Right cardiac atrium (tissue), 5 donors: Measurements from ENCODE around the gene KRTAP4-3. TPM values are rescaled to one million over a fixed set of nuclear protein-coding genes. Genes with fewer than 3 reads are reported as not detected.

Experiments used
- polyA plus RNA-seq: library from polyadenylated mRNA; stranded (reverse); fragments of 200-250 nt; gene quantifications from one replicate; pipeline ENCODE4 v1.2.3, GENCODE V29; 2013
- total RNA-seq, 4 donors: library from RNA; stranded (reverse); fragmentation: NEBNext Ultra II Directional; extraction: Animal tissue kit (Norgen Biotek cat#: 25700); gene quantifications; one replicate each; pipeline ENCODE4 v1.2.1, GENCODE V29; 2021
- donor health status: healthy with polysubstance abuse.
- donor health status: DM: no; HTN: yes; CAD: no.
- donor health status: DM: no; HTN: no; CAD: no.
- donor health status: DM: no; HTN: yes; CAD: no; lungs with severe emphysema.
- donor health status: DM: yes; HTN: yes; CAD: no.

Gene KRTAP4-3
- total and polyA plus RNA-seq, 5 donors, result not detected

Other genes starting within 250 kb of the KRTAP4-3 start
Only the 30 nearest of the 40 such genes appear.
- not detected for gene KRTAP1-5, start 141.0 kb downstream of the KRTAP4-3 start, total RNA-seq
- gene KRTAP1-5, start 141.0 kb downstream of the KRTAP4-3 start, polyA plus RNA-seq, result not detected
- not detected for gene KRTAP1-4, start 138.0 kb downstream of the KRTAP4-3 start, total RNA-seq
- not detected for gene KRTAP1-4, start 138.0 kb downstream of the KRTAP4-3 start, polyA plus RNA-seq
- not detected for gene KRTAP1-3, start 133.3 kb downstream of the KRTAP4-3 start, total RNA-seq
- gene KRTAP1-3, start 133.3 kb downstream of the KRTAP4-3 start, polyA plus RNA-seq, result not detected
- gene KRTAP1-1, start 126.8 kb downstream of the KRTAP4-3 start, total RNA-seq, result not detected
- gene KRTAP1-1, start 126.8 kb downstream of the KRTAP4-3 start, polyA plus RNA-seq, result not detected
- not detected for gene KRTAP2-1, start 120.9 kb downstream of the KRTAP4-3 start, total RNA-seq
- not detected for gene KRTAP2-1, start 120.9 kb downstream of the KRTAP4-3 start, polyA plus RNA-seq
- not detected for gene KRTAP2-2, start 113.0 kb downstream of the KRTAP4-3 start, total RNA-seq
- gene KRTAP2-2, start 113.0 kb downstream of the KRTAP4-3 start, polyA plus RNA-seq, result not detected
- gene KRTAP2-3, start 108.1 kb downstream of the KRTAP4-3 start, total RNA-seq, result not detected
- gene KRTAP2-3, start 108.1 kb downstream of the KRTAP4-3 start, polyA plus RNA-seq, result not detected
- gene KRTAP2-4, start 102.3 kb downstream of the KRTAP4-3 start, total RNA-seq, result not detected
- not detected for gene KRTAP2-4, start 102.3 kb downstream of the KRTAP4-3 start, polyA plus RNA-seq
- not detected for gene KRTAP4-7, start 84.1 kb downstream of the KRTAP4-3 start, total RNA-seq
- not detected for gene KRTAP4-7, start 84.1 kb downstream of the KRTAP4-3 start, polyA plus RNA-seq
- gene KRTAP4-8, start 70.1 kb downstream of the KRTAP4-3 start, total RNA-seq, result not detected
- not detected for gene KRTAP4-8, start 70.1 kb downstream of the KRTAP4-3 start, polyA plus RNA-seq
- gene KRTAP4-16, start 66.0 kb downstream of the KRTAP4-3 start, total RNA-seq, result not detected
- not detected for gene KRTAP4-16, start 66.0 kb downstream of the KRTAP4-3 start, polyA plus RNA-seq
- gene KRTAP4-9, start 62.8 kb downstream of the KRTAP4-3 start, total RNA-seq, result not detected
- gene KRTAP4-9, start 62.8 kb downstream of the KRTAP4-3 start, polyA plus RNA-seq, result not detected
- not detected for gene KRTAP4-11, start 49.8 kb downstream of the KRTAP4-3 start, total RNA-seq
- gene KRTAP4-11, start 49.8 kb downstream of the KRTAP4-3 start, polyA plus RNA-seq, result not detected
- not detected for gene KRTAP4-12, start 44.0 kb downstream of the KRTAP4-3 start, total RNA-seq
- gene KRTAP4-12, start 44.0 kb downstream of the KRTAP4-3 start, polyA plus RNA-seq, result not detected
- not detected for gene KRTAP4-6, start 27.7 kb downstream of the KRTAP4-3 start, total RNA-seq
- gene KRTAP4-6, start 27.7 kb downstream of the KRTAP4-3 start, polyA plus RNA-seq, result not detected
- gene KRTAP4-5, start 18.4 kb downstream of the KRTAP4-3 start, total RNA-seq, result not detected
- not detected for gene KRTAP4-5, start 18.4 kb downstream of the KRTAP4-3 start, polyA plus RNA-seq
- gene KRTAP4-4, start 7.5 kb downstream of the KRTAP4-3 start, total RNA-seq, result not detected
- gene KRTAP4-4, start 7.5 kb downstream of the KRTAP4-3 start, polyA plus RNA-seq, result not detected
- not detected for gene KRTAP4-2, start 10.0 kb upstream of the KRTAP4-3 start, total RNA-seq
- not detected for gene KRTAP4-2, start 10.0 kb upstream of the KRTAP4-3 start, polyA plus RNA-seq
- not detected for gene KRTAP4-1, start 16.7 kb upstream of the KRTAP4-3 start, total RNA-seq
- gene KRTAP4-1, start 16.7 kb upstream of the KRTAP4-3 start, polyA plus RNA-seq, result not detected
- gene KRTAP9-1, start 21.7 kb upstream of the KRTAP4-3 start, total RNA-seq, result not detected
- not detected for gene KRTAP9-1, start 21.7 kb upstream of the KRTAP4-3 start, polyA plus RNA-seq
- gene KRTAP9-2, start 58.4 kb upstream of the KRTAP4-3 start, total RNA-seq, result not detected
- not detected for gene KRTAP9-2, start 58.4 kb upstream of the KRTAP4-3 start, polyA plus RNA-seq
- gene KRTAP9-3, start 64.2 kb upstream of the KRTAP4-3 start, total RNA-seq, result not detected
- gene KRTAP9-3, start 64.2 kb upstream of the KRTAP4-3 start, polyA plus RNA-seq, result not detected
- not detected for gene KRTAP9-8, start 69.8 kb upstream of the KRTAP4-3 start, total RNA-seq
- gene KRTAP9-8, start 69.8 kb upstream of the KRTAP4-3 start, polyA plus RNA-seq, result not detected
- not detected for gene KRTAP9-4, start 81.5 kb upstream of the KRTAP4-3 start, total RNA-seq
- not detected for gene KRTAP9-4, start 81.5 kb upstream of the KRTAP4-3 start, polyA plus RNA-seq
- gene KRTAP9-9, start 87.2 kb upstream of the KRTAP4-3 start, total RNA-seq, result not detected
- gene KRTAP9-9, start 87.2 kb upstream of the KRTAP4-3 start, polyA plus RNA-seq, result not detected
- gene KRTAP9-6, start 97.2 kb upstream of the KRTAP4-3 start, total RNA-seq, result not detected
- gene KRTAP9-6, start 97.2 kb upstream of the KRTAP4-3 start, polyA plus RNA-seq, result not detected
- not detected for gene KRTAP9-7, start 107.5 kb upstream of the KRTAP4-3 start, total RNA-seq
- not detected for gene KRTAP9-7, start 107.5 kb upstream of the KRTAP4-3 start, polyA plus RNA-seq
- not detected for gene KRTAP29-1, start 134.6 kb upstream of the KRTAP4-3 start, total RNA-seq
- gene KRTAP29-1, start 134.6 kb upstream of the KRTAP4-3 start, polyA plus RNA-seq, result not detected
- gene KRTAP16-1, start 141.1 kb upstream of the KRTAP4-3 start, total RNA-seq, result not detected
- gene KRTAP16-1, start 141.1 kb upstream of the KRTAP4-3 start, polyA plus RNA-seq, result not detected
- gene KRTAP17-1, start 147.5 kb upstream of the KRTAP4-3 start, total RNA-seq, result not detected
- gene KRTAP17-1, start 147.5 kb upstream of the KRTAP4-3 start, polyA plus RNA-seq, result not detected